HepG2 (cell line): ENCODE results near the gene MTF2. TPM values are rescaled to one million over a fixed set of nuclear protein-coding genes. Genes with fewer than 3 reads are reported as not detected.

Source experiments
- CBFB ChIP-seq: sonication (generic); formaldehyde crosslinking; IDR thresholded peaks from 2 replicates; pipeline ENCODE4 v1.4.0; 2020; ENCODE audit warnings: missing genetic modification reagents
- CEBPG ChIP-seq: IDR thresholded peaks from 2 replicates; pipeline ENCODE4 v1.6.1; 2016
- CENPBD1 ChIP-seq: sonication (generic); formaldehyde crosslinking; IDR thresholded peaks from 2 replicates; pipeline ENCODE4 v1.8.0; 2022; ENCODE audit warnings: missing genetic modification reagents, low read depth, mild to moderate bottlenecking, borderline replicate concordance
- DMTF1 ChIP-seq: sonication (generic); formaldehyde crosslinking; IDR thresholded peaks from 2 replicates; pipeline ENCODE4 v1.4.0; 2020; ENCODE audit warnings: mild to moderate bottlenecking, missing genetic modification reagents
- FIP1L1 ChIP-seq: fragments of 200-400 bp; formaldehyde crosslinking; IDR thresholded peaks from 2 replicates; pipeline ENCODE4 v1.6.1; 2018; ENCODE audit warnings: low read depth, mild to moderate bottlenecking, low read length, moderate library complexity, borderline replicate concordance; ENCODE audit not compliant: insufficient read depth
- GATA4 ChIP-seq: sonication (generic); IDR thresholded peaks from 2 replicates; pipeline ENCODE4 v1.6.1; 2016; ENCODE audit warnings: antibody characterized with exemption, low read depth, borderline replicate concordance
- HMGA1 ChIP-seq: sonication (generic); formaldehyde crosslinking; conservative IDR thresholded peaks from 2 replicates; pipeline ENCODE4 v1.4.0; 2020; ENCODE audit warnings: missing genetic modification reagents
- HNRNPH1 ChIP-seq: fragments of 200-400 bp; formaldehyde crosslinking; optimal IDR thresholded peaks from 2 replicates; pipeline ENCODE3; 2017; ENCODE audit warnings: mild to moderate bottlenecking, low read depth, low read length
- MAFK ChIP-seq, 2 experiments: IDR thresholded peaks in 1 of 2; conservative IDR thresholded peaks in 1 of 2; 2 replicates each; pipeline ENCODE4 v1.6.1; 2011; ENCODE audit warnings: improper control_type of control experiment in 2 of 2, low read length in 2 of 2
- MTERF4 ChIP-seq: sonication (generic); formaldehyde crosslinking; IDR thresholded peaks from 2 replicates; pipeline ENCODE4 v1.8.0; 2023; ENCODE audit warnings: mild to moderate bottlenecking, missing genetic modification reagents
- NFE2L2 ChIP-seq: fragments of 150-350 bp; IDR thresholded peaks from 2 replicates; pipeline ENCODE4 v1.6.1; 2014; ENCODE audit warnings: low read length
- PREB ChIP-seq: sonication (generic); formaldehyde crosslinking; IDR thresholded peaks from 2 replicates; pipeline ENCODE4 v1.4.0; 2020; ENCODE audit warnings: missing genetic modification reagents
- SSRP1 ChIP-seq: IDR thresholded peaks from 2 replicates; pipeline ENCODE4 v1.6.1; 2016; ENCODE audit warnings: control low read depth
- ZBTB25 ChIP-seq: IDR thresholded peaks from 2 replicates; pipeline ENCODE4 v1.6.1; 2018; ENCODE audit warnings: missing genetic modification reagents
- ZNF329 ChIP-seq: sonication (generic); formaldehyde crosslinking; IDR thresholded peaks from 2 replicates; pipeline ENCODE4 v1.9.0; 2021; ENCODE audit warnings: low read depth, mild to moderate bottlenecking, missing genetic modification reagents
- ZNF414 ChIP-seq: sonication (generic); formaldehyde crosslinking; IDR thresholded peaks from 2 replicates; pipeline ENCODE4 v1.5.0; 2020; ENCODE audit warnings: missing genetic modification reagents
- ZNF800 ChIP-seq: sonication (generic); formaldehyde crosslinking; IDR thresholded peaks from 2 replicates; pipeline ENCODE4 v1.4.0; 2020; ENCODE audit warnings: missing genetic modification reagents
- ZNF891 ChIP-seq: sonication (generic); formaldehyde crosslinking; IDR thresholded peaks from 2 replicates; pipeline ENCODE4 v1.5.0; 2020; ENCODE audit warnings: mild to moderate bottlenecking, missing genetic modification reagents
- polyA plus RNA-seq, 8 experiments: library from polyadenylated mRNA; depleted of rRNA in 3 of 8; stranded (reverse) in 7 of 8; unstranded in 1 of 8; fragments of >200 nt; fragmentation: Illumina TruSeq in 4 of 8; extraction: Trizol in 4 of 8; gene quantifications; 2 replicates each; pipeline versions ENCODE4 v1.2.1 to v1.2.3, GENCODE V29; 2011 to 2016; ENCODE audit warnings: low read depth in 4 of 8, missing spikeins in 1 of 8, mixed read lengths in 1 of 8; ENCODE audit not compliant: insufficient read depth in 1 of 8
- total RNA-seq, 5 experiments: library from RNA; depleted of rRNA; stranded (reverse); fragments of >200 nt; fragmentation: Illumina TruSeq; extraction: Trizol; gene quantifications; 2 replicates each; pipeline ENCODE4 v1.2.3, GENCODE V29; 2016; ENCODE audit warnings: low read depth in 1 of 5

MTF2 gene
- total and polyA plus RNA-seq, 2 of the 13 experiments (the other 11 are each of a cell fraction or from before 2014, with no cell fraction given), result 48.7 to 53.9 TPM

- TF ChIP-seq ZBTB25 (CRISPR knock-in tag) (peak; percentile 98), PREB (CRISPR knock-in tag) (peak; percentile 81; the same call in 1 of the 2 replicates), GATA4 (peak; percentile 88; the same call in 1 of the 2 replicates), CEBPG (CRISPR knock-in tag) (peak; percentile 79), CENPBD1 (CRISPR knock-in tag) (peak; percentile 98; the same call in 1 of the 2 replicates), SSRP1 (peak; percentile 38; the same call in 1 of the 2 replicates), ZNF891 (CRISPR knock-in tag) (peak; percentile 99), ZNF414 (CRISPR knock-in tag) (peak; percentile 100), HNRNPH1 (no peak), DMTF1 (CRISPR knock-in tag) (no peak), MAFK (conservative IDR thresholded peaks at IDR 0.05 in 1 of 2, IDR thresholded peaks at IDR 0.05 in 1 of 2; ENCODE audit: low read length in 2 of 2) (0 out of 4 replicates have a peak, but pooled peaks of 1 of the 2 experiments have one; percentile 11), HMGA1 (CRISPR knock-in tag) (no peak), NFE2L2 (no peak), ZNF800 (CRISPR knock-in tag) (peak; percentile 89), ZNF329 (CRISPR knock-in tag) (peak; percentile 86), CBFB (CRISPR knock-in tag) (peak; percentile 98), FIP1L1 (peak; percentile 90; the same call in 1 of the 2 replicates), MTERF4 (CRISPR knock-in tag) (peak; percentile 67)
Measured at GRCh38 chr1:93078986-93079654, at the start of gene MTF2 (continued).
